LNCAP (cell line): ENCODE data around the gene BRMS1.

Experiments
- TF ChIP-seq, protein P1 (sequence below): fragments of 450-650 bp; IDR thresholded peaks from 2 replicates; pipeline ENCODE4 v1.5.1; 2017; ENCODE audit warnings: mild to moderate bottlenecking

BRMS1 gene

DNA sequence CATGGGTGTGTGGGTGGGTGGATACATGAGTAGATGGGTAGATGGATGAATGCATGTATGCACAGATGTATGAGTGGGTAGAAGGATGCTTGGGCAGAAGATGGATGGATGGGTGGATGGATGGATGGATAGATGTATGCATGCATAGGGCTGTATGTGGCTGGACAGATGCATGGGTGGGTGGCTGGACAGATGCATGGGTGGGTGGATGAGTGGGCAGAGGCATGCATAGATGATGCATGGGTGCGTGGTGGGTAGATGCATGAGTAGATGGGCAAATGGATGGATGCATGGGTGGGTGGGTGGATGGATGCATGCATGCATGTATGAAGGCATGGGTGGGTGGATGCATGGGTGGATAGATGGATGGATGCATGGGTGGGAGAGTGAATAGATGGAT, 21.2 kb downstream of the BRMS1 start:
- TF ChIP-seq, protein P1, sequence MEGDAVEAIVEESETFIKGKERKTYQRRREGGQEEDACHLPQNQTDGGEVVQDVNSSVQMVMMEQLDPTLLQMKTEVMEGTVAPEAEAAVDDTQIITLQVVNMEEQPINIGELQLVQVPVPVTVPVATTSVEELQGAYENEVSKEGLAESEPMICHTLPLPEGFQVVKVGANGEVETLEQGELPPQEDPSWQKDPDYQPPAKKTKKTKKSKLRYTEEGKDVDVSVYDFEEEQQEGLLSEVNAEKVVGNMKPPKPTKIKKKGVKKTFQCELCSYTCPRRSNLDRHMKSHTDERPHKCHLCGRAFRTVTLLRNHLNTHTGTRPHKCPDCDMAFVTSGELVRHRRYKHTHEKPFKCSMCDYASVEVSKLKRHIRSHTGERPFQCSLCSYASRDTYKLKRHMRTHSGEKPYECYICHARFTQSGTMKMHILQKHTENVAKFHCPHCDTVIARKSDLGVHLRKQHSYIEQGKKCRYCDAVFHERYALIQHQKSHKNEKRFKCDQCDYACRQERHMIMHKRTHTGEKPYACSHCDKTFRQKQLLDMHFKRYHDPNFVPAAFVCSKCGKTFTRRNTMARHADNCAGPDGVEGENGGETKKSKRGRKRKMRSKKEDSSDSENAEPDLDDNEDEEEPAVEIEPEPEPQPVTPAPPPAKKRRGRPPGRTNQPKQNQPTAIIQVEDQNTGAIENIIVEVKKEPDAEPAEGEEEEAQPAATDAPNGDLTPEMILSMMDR, result no peak

DNA sequence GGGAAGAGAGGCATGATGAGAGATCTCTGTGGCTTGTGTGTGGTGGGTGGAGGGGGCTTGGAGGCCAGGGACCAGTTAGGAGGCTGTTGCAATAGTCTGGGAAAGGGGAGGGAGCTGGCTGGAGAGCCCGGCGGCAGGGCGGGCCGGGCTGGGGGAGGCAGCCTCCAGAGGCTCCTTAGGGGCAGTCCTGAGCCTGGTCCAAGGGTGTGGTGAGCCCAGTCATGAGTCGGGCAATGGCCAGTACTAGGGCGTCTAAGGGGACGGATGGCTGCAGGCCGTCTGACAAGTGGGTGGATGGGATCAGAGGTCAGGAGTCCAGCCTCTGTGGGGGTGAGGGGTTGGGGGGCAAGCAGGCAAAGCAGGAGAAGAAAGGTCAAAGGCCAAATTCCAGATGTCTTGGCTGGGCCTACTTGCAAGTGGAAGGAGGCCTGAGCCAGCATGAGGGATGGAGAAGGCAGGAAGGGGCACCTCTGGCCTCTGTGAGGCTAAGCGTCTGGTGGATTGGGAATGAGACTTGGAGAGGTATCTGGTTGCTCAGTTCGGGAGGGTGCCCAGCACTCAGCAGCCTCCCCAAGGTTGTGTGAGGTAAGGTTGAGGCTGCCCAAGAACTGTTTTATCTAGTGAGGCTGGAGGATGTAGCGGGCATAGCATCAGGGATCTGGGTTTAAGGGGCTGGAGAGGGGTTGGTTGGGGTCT, 22.0 kb downstream of the BRMS1 start:
- TF ChIP-seq, protein P1, result no peak

DNA sequence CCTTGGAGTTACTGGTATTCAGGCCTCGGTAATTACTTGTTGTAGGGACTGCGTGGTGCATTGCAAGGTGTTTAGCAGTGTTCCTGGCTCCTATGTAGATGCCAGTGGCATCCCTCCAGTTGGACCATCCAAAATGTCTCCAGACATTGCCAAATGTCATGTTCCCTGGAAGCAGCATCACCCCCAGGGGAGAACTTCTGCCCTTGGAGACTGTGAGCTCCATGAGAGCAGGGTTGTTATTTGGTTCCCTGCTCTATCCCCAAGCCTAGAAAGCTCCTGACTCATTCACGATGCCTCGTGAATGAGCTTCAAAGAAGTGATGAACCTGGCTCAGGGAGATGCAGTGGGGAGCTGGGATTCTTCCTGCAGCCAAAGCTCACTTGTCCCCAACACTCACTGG, 23.3 kb downstream of the BRMS1 start:
- TF ChIP-seq, protein P1, result no peak

DNA sequence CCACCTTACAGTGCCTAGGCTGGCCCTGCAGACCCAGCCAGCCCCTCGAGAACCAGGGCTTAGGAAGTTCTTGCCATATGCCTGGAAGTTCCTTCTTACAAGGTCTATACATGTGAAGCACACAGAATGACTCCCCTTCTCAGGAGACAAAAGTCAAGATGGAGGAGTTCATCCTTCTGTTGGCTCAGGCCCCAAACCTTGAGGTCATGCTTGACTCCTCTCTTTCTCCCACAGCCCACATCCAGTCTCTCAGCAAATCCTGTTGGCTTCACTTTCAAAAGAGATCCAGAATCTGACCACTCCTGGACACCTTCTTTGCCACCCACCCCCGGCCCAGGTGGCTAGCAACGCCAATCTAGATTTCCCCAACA, 26.3 kb downstream of the BRMS1 start:
- TF ChIP-seq, protein P1, result no peak

DNA sequence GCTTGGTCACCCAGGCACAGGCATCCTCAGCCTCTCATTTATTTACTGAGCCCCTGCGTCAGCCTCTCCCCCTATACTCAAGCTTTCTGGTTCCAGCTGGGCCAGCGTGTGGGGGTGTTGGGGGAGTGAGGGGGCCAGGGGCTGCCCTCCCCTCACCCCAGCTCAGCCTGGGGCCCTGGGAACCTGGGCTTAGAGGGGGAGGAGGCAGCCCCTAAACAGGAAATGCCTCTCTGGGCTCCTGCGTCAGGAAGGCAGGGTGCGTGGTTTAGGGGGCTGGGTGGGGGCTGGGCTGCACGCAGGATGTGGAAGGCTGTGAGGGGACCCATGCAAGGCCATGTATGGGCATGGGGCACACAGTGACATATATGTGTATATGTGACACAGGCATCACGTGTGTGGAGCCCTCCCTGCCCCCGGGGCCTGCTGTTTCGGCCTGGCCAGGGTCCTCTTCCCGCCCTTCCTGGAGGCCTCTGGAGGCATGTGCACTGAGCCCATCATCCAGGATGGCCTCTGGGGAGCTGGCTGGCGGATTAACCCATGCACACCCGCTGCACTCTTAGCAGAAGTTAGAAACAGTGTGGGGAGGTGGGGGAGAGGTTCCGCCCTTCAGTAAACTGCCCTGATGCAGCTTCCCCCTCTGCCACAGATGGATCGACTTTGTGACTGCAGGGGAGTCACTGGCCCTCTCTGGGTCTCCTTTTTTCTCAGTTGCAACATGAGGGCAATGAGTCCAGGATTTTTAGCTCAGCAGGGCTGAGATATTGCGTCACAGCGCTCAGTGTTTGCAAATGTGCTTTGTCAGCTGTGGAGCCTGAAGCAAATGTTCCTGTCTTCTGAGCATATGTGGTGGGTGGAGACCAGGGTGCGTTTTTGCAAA, 26.9 kb downstream of the BRMS1 start:
- TF ChIP-seq, protein P1, result no peak

DNA sequence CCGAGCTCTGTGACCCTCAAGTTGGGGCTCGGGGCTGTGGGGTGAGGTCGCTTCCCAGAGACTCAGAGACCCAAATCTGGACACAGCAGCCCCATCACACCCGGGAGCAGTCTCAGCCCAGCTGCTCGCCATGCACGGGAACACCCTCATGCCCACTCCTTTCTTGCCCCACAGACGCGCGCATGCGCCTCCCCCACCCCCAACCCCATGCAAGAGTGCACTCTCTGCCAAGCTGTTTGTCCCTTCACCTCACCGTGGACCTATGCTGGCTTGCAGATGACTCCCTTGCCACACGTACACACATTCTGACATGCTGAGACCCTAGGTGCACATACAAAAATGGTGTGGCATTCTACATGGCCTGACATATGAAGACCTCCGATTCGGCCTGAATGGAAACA, 27.6 kb downstream of the BRMS1 start:
- TF ChIP-seq, protein P1, result no peak

DNA sequence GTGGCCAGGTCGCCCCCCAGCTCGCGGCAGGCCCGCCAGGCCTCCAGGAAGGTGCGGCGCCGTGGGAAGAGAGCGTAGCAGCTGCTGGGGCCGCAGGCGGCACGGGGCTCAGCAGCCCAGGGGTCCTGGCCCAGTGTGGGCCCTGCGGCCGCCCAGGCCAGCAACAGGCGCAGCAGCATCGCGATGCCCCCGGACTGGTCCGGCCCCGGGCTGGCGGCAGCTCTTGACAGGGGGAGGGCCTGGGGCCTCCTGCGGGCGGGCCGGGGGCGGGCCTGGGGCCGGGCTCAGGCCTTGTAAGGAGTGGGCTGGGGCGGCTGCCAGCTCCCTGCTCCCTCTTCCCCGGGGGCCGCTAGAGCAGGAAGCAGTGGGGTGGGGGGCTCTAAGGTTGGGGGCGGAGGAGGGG, 28.1 kb downstream of the BRMS1 start, which contains the start of gene CD248:
Gene CD248 (minus strand): TSS at position 196 of the 403 bp plus-strand sequence. CDS start 17 bp downstream, at position 179.
- TF ChIP-seq, protein P1, result no peak
